ENCODE measurements around the gene PAX9.

Gene PAX9

DNA sequence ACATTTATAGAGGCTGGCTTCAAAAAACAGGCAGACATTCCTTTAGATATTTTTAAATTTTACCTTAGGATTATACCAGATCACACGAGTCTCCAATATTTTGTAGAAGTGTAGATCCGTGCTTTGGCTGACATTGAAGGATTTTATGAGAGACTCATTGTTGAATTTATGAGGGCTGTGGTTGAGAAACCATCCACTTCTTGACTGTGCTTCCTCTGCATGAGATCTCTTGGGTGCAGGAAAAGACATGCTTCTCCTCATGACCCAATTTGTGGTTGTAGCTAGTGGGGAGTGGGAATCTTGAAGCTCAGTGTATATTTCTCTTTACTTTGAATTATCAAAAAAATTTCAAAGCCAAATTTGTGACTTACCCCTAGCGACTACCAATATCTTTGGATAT lies 42.5 kb upstream of the PAX9 start:
- H4K20me1 ChIP-seq (ENCODE audit: control insufficient read depth, insufficient read depth, low read depth, low read length): no peaks in the 10 kb centered on the region
- no peaks in the 10 kb centered on the region for H3K36me3 ChIP-seq (ENCODE audit: control insufficient read depth, low read length)
- H3K4me2 ChIP-seq (ENCODE audit: low read length): no peak overlapping the region
- H3K27me3 ChIP-seq (ENCODE audit: control insufficient read depth, low read length): no peaks in the 10 kb centered on the region
- H3K27ac ChIP-seq (ENCODE audit: low read depth, low read length): no peak overlapping the region
- no peak for TF ChIP-seq EZH2phosphoT487 (IDR thresholded peaks at IDR 0.05; ENCODE audit: borderline replicate concordance, low read length)
- TF ChIP-seq, protein P1, sequence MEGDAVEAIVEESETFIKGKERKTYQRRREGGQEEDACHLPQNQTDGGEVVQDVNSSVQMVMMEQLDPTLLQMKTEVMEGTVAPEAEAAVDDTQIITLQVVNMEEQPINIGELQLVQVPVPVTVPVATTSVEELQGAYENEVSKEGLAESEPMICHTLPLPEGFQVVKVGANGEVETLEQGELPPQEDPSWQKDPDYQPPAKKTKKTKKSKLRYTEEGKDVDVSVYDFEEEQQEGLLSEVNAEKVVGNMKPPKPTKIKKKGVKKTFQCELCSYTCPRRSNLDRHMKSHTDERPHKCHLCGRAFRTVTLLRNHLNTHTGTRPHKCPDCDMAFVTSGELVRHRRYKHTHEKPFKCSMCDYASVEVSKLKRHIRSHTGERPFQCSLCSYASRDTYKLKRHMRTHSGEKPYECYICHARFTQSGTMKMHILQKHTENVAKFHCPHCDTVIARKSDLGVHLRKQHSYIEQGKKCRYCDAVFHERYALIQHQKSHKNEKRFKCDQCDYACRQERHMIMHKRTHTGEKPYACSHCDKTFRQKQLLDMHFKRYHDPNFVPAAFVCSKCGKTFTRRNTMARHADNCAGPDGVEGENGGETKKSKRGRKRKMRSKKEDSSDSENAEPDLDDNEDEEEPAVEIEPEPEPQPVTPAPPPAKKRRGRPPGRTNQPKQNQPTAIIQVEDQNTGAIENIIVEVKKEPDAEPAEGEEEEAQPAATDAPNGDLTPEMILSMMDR (IDR thresholded peaks at IDR 0.05; ENCODE audit: low read depth, low read length, poor library complexity, severe bottlenecking): no peak
- peaks cover 3% of the 10 kb centered on the region; the same call in 1 of the 2 replicates for H3K9me3 ChIP-seq (ENCODE audit: control insufficient read depth, insufficient read depth, low read length)
- H3K4me1 ChIP-seq (ENCODE audit: control insufficient read depth, low read length): no peaks in the 10 kb centered on the region
- no peak overlapping the region for H3K4me3 ChIP-seq (ENCODE audit: low read length)
- no peaks in the 10 kb centered on the region for H3K79me2 ChIP-seq (ENCODE audit: control insufficient read depth, low read length)
- no peaks in the 10 kb centered on the region for H3K9me2 ChIP-seq (replicated peaks; ENCODE audit: control insufficient read depth, low read length)
- H3F3A ChIP-seq (ENCODE audit: control insufficient read depth, insufficient read depth): no peaks in the 10 kb centered on the region

DNA sequence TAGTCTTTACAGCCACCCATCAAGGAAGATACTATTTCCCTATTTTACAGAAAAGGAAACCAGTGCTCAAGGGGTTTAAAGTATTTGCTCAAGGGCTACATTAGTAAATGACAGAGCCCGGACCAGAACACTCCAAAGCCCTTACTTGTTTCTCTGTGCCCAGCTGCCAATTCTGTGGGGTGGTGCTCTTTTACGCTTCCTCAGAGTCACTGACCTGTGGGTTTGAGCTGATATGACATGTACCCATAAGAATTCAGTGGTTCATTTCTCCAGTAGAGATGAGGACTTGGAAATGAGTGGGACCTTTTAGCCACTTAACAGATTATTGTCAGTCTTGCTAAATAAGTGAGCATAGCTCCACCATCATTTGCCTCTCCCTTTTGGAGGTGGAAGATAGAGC lies 41.8 kb upstream of the PAX9 start:
- no peaks in the 10 kb centered on the region for H4K20me1 ChIP-seq (ENCODE audit: control insufficient read depth, insufficient read depth, low read depth, low read length)
- no peaks in the 10 kb centered on the region for H3F3A ChIP-seq (ENCODE audit: control insufficient read depth, insufficient read depth)
- no peak overlapping the region for H3K27ac ChIP-seq (ENCODE audit: low read depth, low read length)
- peaks cover 3% of the 10 kb centered on the region; the same call in 1 of the 2 replicates for H3K9me3 ChIP-seq (ENCODE audit: control insufficient read depth, insufficient read depth, low read length)
- H3K9me2 ChIP-seq (replicated peaks; ENCODE audit: control insufficient read depth, low read length): no peaks in the 10 kb centered on the region
- no peaks in the 10 kb centered on the region for H3K79me2 ChIP-seq (ENCODE audit: control insufficient read depth, low read length)
- no peaks in the 10 kb centered on the region for H3K27me3 ChIP-seq (ENCODE audit: control insufficient read depth, low read length)
- H3K4me1 ChIP-seq (ENCODE audit: control insufficient read depth, low read length): no peaks in the 10 kb centered on the region
- no peak overlapping the region for H3K4me3 ChIP-seq (ENCODE audit: low read length)
- H3K36me3 ChIP-seq (ENCODE audit: control insufficient read depth, low read length): no peaks in the 10 kb centered on the region
- no peak overlapping the region for H3K4me2 ChIP-seq (ENCODE audit: low read length)
- TF ChIP-seq, protein P1 (IDR thresholded peaks at IDR 0.05; ENCODE audit: low read depth, low read length, poor library complexity, severe bottlenecking): no peak
- TF ChIP-seq EZH2phosphoT487 (IDR thresholded peaks at IDR 0.05; ENCODE audit: borderline replicate concordance, low read length): no peak

DNA sequence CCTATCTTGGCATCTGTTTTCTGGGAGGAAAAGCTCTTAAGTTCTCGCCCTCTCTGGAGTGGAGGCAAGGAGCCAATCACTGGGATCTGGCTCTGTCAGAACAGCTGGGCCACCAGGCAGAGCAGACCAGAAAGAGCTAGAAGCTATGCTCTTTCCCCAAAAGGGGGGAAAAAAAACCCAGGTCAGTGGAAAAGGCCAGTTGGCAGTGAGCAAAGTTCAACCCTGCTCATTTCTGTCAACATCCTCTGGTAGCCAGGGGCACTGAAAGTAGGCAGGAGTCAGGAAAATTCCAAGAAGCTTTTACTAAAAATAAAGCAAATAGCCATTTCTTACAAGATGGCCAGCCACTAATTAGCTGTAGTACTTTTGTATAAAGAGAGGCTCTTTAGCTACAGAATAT lies 36.6 kb upstream of the PAX9 start:
- H4K20me1 ChIP-seq (ENCODE audit: control insufficient read depth, insufficient read depth, low read depth, low read length): no peaks in the 10 kb centered on the region
- H3K27ac ChIP-seq (ENCODE audit: low read depth, low read length): no peak overlapping the region
- H3K4me3 ChIP-seq (ENCODE audit: low read length): no peak overlapping the region
- H3K9me2 ChIP-seq (replicated peaks; ENCODE audit: control insufficient read depth, low read length): no peaks in the 10 kb centered on the region
- H3K4me1 ChIP-seq (ENCODE audit: control insufficient read depth, low read length): no peaks in the 10 kb centered on the region
- peaks cover 3% of the 10 kb centered on the region; the same call in 1 of the 2 replicates for H3K9me3 ChIP-seq (ENCODE audit: control insufficient read depth, insufficient read depth, low read length)
- no peaks in the 10 kb centered on the region for H3K27me3 ChIP-seq (ENCODE audit: control insufficient read depth, low read length)
- H3K4me2 ChIP-seq (ENCODE audit: low read length): no peak overlapping the region
- no peaks in the 10 kb centered on the region for H3K79me2 ChIP-seq (ENCODE audit: control insufficient read depth, low read length)
- H3F3A ChIP-seq (ENCODE audit: control insufficient read depth, insufficient read depth): no peaks in the 10 kb centered on the region
- TF ChIP-seq, protein P1 (IDR thresholded peaks at IDR 0.05; ENCODE audit: low read depth, low read length, poor library complexity, severe bottlenecking): no peak
- TF ChIP-seq EZH2phosphoT487 (IDR thresholded peaks at IDR 0.05; ENCODE audit: borderline replicate concordance, low read length): no peak
- H3K36me3 ChIP-seq (ENCODE audit: control insufficient read depth, low read length): no peaks in the 10 kb centered on the region

All from DOHH2 (cell line).